ENCODE data around the gene VTI1A.

The VTI1A gene

GRCh38 chr10:112816033-112816430 lies 369.0 kb downstream of the VTI1A start:
- no peak for DNase-seq

GRCh38 chr10:112816891-112817290 lies 369.9 kb downstream of the VTI1A start:
- no peak for DNase-seq

- DNase-seq: no peak
Measured at GRCh38 chr10:112817981-112818777, 371.2 kb downstream of the VTI1A start.

DNA sequence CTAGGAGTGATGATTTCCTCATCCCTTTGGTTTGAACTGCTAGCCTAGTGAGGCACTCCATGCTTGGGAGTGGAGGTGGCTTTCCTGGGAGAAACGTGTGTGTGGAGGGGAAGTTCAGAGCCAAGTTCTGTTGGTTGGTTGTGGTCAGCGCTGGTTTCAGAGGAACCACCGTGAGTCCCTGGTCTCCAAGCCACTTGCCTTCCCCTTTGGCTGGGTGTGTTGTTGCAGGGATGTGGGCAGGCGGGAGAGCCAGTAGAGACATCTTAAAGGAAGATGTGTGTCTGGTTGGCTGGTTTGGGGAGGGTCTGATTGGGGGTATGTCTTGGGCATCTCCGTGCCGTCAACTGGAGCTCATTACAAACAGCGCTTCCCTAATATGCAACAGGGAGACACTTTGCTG lies 372.2 kb downstream of the VTI1A start:
- no peak for DNase-seq

DNA sequence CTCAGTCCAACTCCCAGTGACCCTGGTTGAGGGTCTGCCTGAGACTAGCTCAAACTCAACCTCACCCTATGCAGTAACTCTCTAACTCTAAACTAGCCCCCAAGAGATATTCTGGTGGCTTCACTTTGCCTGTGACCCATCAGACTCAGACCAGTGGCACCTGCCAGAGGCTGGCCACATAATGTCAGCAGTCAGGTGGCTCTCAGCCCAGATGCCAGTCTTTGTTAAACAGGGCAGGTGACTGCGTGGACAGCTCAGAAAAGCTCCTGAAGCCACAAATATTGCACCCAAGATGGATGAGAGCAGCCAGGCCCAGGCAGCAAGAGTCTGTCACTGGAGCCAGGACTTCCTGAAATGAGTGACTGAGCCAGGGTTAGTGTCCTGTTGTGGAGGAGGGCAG lies 373.3 kb downstream of the VTI1A start:
- DNase-seq: no peak

DNA sequence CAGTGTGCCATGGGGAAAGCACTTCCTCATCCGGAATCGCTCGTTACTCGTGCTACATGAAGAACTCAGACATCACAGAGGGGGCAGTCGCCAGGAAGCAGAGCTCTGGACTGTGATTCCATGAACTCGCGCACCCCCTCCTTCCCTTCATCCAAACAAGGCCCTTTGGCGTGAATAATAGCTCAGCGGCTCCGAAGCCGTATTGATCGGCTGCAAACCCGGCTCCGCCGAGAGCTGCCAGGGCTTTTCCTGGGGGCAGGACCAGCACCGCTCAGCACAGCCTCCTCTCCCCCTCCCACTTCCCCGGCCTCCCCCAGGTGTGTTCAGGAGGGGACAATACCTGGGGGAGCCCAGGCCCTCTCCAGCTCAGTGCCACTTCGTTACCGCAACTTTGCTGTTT lies 374.0 kb downstream of the VTI1A start:
- DNase-seq: no peak

GRCh38 chr10:112821663-112822062 lies 374.6 kb downstream of the VTI1A start:
- no peak for DNase-seq

- no peak for DNase-seq
Measured at GRCh38 chr10:112823007-112823406, 376.0 kb downstream of the VTI1A start.

- no peak for DNase-seq
Measured at GRCh38 chr10:112823604-112824003, 376.6 kb downstream of the VTI1A start.

DNA sequence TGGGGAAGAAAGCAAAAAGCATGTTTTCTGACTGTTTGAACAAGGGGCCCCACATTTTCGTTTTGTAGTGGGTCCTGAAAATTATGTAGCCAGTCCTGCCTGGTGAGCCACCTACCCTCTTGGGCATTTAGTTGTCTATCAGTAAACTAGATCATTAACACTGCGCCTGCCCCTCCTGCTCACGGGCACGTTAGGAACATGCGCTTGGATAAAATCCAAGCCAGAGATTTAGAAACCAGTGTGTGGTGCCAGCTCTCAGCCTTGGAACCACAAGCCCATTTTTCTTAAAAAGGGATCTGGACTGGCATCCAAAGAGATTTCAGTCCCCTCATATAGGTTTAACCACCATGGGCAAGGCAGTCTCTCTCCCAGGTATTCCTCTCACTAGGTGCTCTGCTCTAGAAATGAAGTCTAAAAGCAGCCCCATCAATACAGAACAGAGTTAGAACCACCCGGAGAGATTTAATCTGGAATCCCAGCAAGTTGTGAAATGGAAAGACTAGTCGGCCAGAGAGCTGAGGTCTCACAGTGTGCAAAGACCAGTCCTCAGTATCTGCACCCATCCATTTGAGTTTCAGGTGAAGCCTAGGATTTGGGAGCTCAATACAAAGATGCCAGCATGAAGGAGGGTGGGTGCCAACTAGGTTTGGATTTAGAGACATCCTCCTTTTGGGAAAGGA lies 379.1 kb downstream of the VTI1A start:
- no peak for DNase-seq

GRCh38 chr10:112827086-112827485 lies 380.1 kb downstream of the VTI1A start:
- DNase-seq: no peak

DNA sequence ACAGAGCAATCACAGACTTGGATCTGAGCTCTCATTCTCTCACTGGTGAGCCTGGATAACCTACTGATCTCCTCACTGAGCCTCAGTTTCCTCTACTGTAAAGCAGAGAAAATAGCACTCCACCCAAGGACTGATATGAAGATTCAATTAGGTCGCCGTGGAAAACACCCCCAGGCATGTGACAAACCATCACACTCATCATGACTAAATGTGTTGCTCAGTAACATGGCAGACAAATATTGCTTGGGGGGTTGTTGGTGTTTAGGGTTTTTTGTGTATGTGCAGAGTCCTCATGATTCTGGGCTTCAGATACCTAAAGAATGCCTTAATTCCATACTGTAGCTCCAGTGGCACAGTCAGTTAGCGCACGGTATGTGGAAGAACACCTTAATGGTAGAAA lies 380.9 kb downstream of the VTI1A start:
- DNase-seq: no peak

GRCh38 chr10:112831859-112832258 lies 384.8 kb downstream of the VTI1A start:
- no peak for DNase-seq

GRCh38 chr10:112832361-112832878 lies 385.4 kb downstream of the VTI1A start:
- no peak for DNase-seq

DNA sequence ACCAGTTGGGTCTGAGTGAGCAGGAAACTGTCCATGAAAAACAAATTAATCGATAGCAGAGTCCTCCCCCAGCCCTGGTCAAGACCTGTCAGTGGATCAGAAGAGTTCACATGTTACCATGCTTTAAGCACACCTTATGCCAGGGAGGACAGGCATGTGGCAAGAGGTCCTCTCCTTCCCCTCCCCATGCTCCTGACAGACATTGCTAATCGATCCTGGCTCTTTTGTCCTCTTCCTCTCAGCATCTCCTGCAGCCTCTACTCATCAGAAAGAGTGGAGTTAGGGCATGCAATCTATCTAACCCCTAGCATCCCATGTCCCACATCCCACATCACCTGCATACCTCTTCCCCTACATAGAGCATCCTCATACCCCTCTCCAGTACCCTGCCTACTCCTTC lies 385.9 kb downstream of the VTI1A start:
- DNase-seq: no peak

- DNase-seq: peak; percentile 48
Measured at GRCh38 chr10:112834751-112835181, 387.8 kb downstream of the VTI1A start.

- DNase-seq: no peak
Measured at GRCh38 chr10:112835217-112835715, 388.3 kb downstream of the VTI1A start.

GRCh38 chr10:112835944-112836451 lies 389.0 kb downstream of the VTI1A start:
- DNase-seq: no peak

DNA sequence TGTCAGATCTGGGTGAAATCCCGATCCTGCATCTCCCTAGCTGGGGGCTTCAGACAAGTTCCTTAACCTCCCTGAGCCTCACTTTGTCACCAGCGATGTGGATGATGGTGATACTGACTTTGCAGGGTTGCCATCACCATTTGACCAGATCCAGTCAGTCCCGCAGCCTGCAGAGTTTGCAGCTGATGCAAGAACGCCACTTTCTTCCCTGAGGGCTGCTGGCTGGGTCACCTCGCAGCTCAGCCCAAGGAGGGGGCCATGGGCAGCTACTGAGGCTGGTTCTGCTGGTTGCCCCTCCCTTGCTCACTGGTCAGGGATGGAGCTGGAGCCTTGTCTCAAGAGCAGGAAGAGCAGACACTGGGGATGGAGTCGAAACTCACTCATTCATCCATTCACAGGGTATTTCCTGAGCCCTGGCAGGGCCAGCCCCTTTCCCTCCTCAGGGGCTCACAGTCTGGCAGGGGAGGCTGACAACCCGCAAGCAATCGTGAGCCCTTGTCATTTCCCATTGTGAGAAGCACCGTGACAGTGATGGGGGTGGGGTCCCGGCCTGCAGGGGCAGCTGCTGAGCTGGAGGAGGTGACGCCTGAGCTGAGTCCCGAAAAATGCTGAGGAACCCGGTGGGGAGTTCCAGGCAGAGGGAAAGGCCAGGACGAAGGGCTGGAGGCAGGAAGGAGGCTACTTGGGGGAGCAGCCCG lies 391.9 kb downstream of the VTI1A start:
- DNase-seq: peak; percentile 36

GRCh38 chr10:112839928-112840654 lies 393.1 kb downstream of the VTI1A start:
- DNase-seq: no peak

DNA sequence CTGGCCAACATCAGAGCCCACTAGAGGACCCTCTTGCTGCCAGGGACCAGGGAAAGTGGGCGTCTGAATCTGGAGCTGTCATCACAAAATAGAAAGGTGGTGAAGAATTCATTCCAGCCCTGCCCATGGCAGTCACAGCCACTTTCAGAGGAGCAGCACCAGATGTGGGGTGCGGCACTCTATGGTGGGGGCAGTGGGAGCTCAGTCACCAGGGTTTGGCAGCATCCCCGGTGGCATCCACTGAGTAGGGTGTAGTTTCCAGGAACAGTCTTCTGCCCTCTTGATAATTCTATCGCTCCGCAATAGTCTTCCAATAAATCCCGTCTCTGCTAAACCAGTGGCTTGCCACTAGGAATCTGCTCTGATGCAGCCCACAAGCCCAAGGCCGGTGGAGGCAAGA lies 394.5 kb downstream of the VTI1A start:
- no peak for DNase-seq

DNA sequence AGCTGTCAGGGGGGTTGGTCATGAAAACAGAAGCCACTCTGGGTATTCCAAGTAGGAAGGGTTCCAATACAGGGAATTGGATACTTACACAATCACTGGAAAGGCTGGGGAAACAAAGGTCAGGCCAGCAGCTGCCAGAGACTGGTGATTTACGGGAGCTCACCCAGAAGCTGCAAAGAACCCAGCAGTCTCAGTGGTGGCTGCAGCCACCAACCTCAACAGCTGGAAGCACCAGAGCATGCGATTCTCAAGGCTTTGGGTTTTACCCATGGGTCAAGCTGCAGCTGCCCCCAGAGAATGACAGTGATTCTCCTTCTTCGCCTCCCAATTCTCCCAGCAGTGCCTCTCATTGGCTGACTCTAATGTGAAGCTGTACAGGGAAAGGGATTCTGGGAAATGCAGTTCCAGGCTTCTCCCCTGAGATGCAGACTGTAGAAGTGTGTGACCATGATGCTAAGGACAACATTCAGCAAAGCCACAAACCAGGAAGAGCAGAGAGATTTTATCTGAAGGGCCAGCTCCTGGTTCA lies 395.9 kb downstream of the VTI1A start:
- DNase-seq: peak; percentile 28

Data from eye (tissue), 1 donor.